Prostate gland (tissue), 2 donors: ENCODE data around the gene HIVEP3. TPM values are rescaled to one million over a fixed set of nuclear protein-coding genes. Genes with fewer than 3 reads are reported as not detected.

Experiments used
- DNase-seq: peaks from one replicate; pipeline ENCODE4 v3.0.0-alpha.2; 2019; ENCODE audit warnings: low spot score
- H3K27ac ChIP-seq, 2 donors: fragments of 200-600 bp; sonication (generic); 2 replicates each; pipeline ENCODE4 v1.5.1; 2017 to 2019
- H3K27me3 ChIP-seq: fragments of 200-600 bp; sonication (generic); replicated peaks from 2 replicates; pipeline ENCODE4 v1.5.1; 2019; ENCODE audit not compliant: insufficient read depth
- H3K36me3 ChIP-seq, 2 donors: fragments of 200-600 bp; sonication (generic); 1 replicate in 1 of 2; 2 replicates in 1 of 2; pipeline versions ENCODE4 v1.5.1 to v1.8.1; 2017 to 2019
- H3K4me1 ChIP-seq: fragments of 200-600 bp; sonication (generic); replicated peaks from 2 replicates; pipeline ENCODE4 v1.5.1; 2019
- H3K4me3 ChIP-seq, 2 donors: fragments of 200-600 bp; sonication (generic); 2 replicates each; pipeline ENCODE4 v1.5.1; 2017 to 2019
- H3K9me3 ChIP-seq: fragments of 200-600 bp; sonication (generic); 2 replicates; pipeline ENCODE4 v1.5.1; 2017
- CTCF ChIP-seq, 4 experiments: fragments of 200-600 bp in 2 of 4; fragments of 450-650 bp in 2 of 4; sonication (generic) in 2 of 4; IDR thresholded peaks; 1 replicate in 3 of 4; 2 replicates in 1 of 4; pipeline ENCODE4 v1.5.1; 2016 to 2019; ENCODE audit warnings: antibody characterized with exemption in 4 of 4, mild to moderate bottlenecking in 2 of 4, moderate library complexity in 2 of 4
- POLR2A ChIP-seq: fragments of 450-650 bp; IDR thresholded peaks from one replicate; pipeline ENCODE4 v1.6.1; 2016; ENCODE audit warnings: antibody characterized with exemption, mild to moderate bottlenecking
- POLR2AphosphoS5 ChIP-seq: sonication (generic); formaldehyde crosslinking; IDR thresholded peaks from one replicate; pipeline ENCODE4 v1.6.1; 2017; ENCODE audit warnings: antibody characterized with exemption
- WGBS: methylation state at CpG from one replicate; pipeline ENCODE4 v1.1.5; 2018; 5-methylcytosine and 5-hydroxymethylcytosine counted together
- intact Hi-C: fragments of 100-400 bp; cut with DNase I; formaldehyde crosslinking; loops from one replicate; pipeline ENCODE4 v1.14.2; 2022
- total RNA-seq, 2 donors: library from RNA; depleted of rRNA; stranded (reverse); fragments of >200 nt; gene quantifications; one replicate each; pipeline ENCODE4 v1.1.0, GENCODE V29; 2016

HIVEP3 gene
- total RNA-seq, 2 donors from 2014 or later, result 9.3 to 11.2 TPM

- 93% methylated on average over 5 of the region's 5 CpGs for WGBS
- intact Hi-C loops, result no loop called here
- Histone ChIP-seq H3K36me3 (no peaks in the 10 kb centered on the region), H3K4me3 (no peak overlapping the region), H3K9me3 (no peaks in the 10 kb centered on the region), H3K27me3 (no peaks in the 10 kb centered on the region), H3K4me1 (no peaks in the 10 kb centered on the region), H3K27ac (no peak overlapping the region)
- no peak for DNase-seq
- no peak for TF ChIP-seq POLR2A
- TF ChIP-seq CTCF (IDR thresholded peaks at IDR 0.05), result no peak
- no peak for TF ChIP-seq POLR2AphosphoS5
Observed at GRCh38 chr1:41566274-41566885, 352.3 kb downstream of the HIVEP3 start.

- no peak for TF ChIP-seq POLR2AphosphoS5
- no peak for TF ChIP-seq POLR2A
- no peak for TF ChIP-seq CTCF (IDR thresholded peaks at IDR 0.05)
- H3K9me3 ChIP-seq, result no peaks in the 10 kb centered on the region
- H3K27me3 ChIP-seq, result no peaks in the 10 kb centered on the region
- H3K4me1 ChIP-seq, result no peaks in the 10 kb centered on the region
- intact Hi-C loops, result no loop called here
- no peak overlapping the region for H3K27ac ChIP-seq
- H3K36me3 ChIP-seq, result no peaks in the 10 kb centered on the region
- DNase-seq, result no peak
- 90% methylated on average over 9 of the region's 9 CpGs for WGBS
- no peak overlapping the region for H3K4me3 ChIP-seq
Observed at GRCh38 chr1:41564741-41565475, 353.8 kb downstream of the HIVEP3 start.

- H3K27ac ChIP-seq, result no peak overlapping the region
- no peaks in the 10 kb centered on the region for H3K9me3 ChIP-seq
- no peak for DNase-seq
- intact Hi-C loops, result no loop called here
- H3K4me1 ChIP-seq, result no peaks in the 10 kb centered on the region
- TF ChIP-seq POLR2AphosphoS5 (no peak), CTCF (IDR thresholded peaks at IDR 0.05) (no peak), POLR2A (no peak)
- no peaks in the 10 kb centered on the region for H3K27me3 ChIP-seq
- H3K36me3 ChIP-seq, result no peaks in the 10 kb centered on the region
- H3K4me3 ChIP-seq, result no peak overlapping the region
Observed at GRCh38 chr1:41562328-41562727, 356.4 kb downstream of the HIVEP3 start.

GRCh38 chr1:41560931-41561330, 357.8 kb downstream of the HIVEP3 start:
- no peak for DNase-seq
- H3K27ac ChIP-seq, result no peak overlapping the region
- intact Hi-C loops, result no loop called here
- no peaks in the 10 kb centered on the region for H3K27me3 ChIP-seq
- no peak for TF ChIP-seq POLR2A
- no peak for TF ChIP-seq CTCF (IDR thresholded peaks at IDR 0.05)
- TF ChIP-seq POLR2AphosphoS5, result no peak
- H3K4me1 ChIP-seq, result no peaks in the 10 kb centered on the region
- H3K9me3 ChIP-seq, result no peaks in the 10 kb centered on the region
- H3K4me3 ChIP-seq, result no peak overlapping the region
- WGBS, result 92% methylated on average over 1 of the region's 1 CpG
- H3K36me3 ChIP-seq, result no peaks in the 10 kb centered on the region

- no peak for TF ChIP-seq POLR2AphosphoS5
- TF ChIP-seq CTCF (IDR thresholded peaks at IDR 0.05), result no peak
- Histone ChIP-seq H3K27me3 (no peaks in the 10 kb centered on the region), H3K4me3 (no peak overlapping the region), H3K4me1 (no peaks in the 10 kb centered on the region), H3K36me3 (no peaks in the 10 kb centered on the region), H3K27ac (no peak overlapping the region), H3K9me3 (no peaks in the 10 kb centered on the region)
- DNase-seq, result no peak
- intact Hi-C loops, result no loop called here
- WGBS, result 82% methylated on average over 5 of the region's 5 CpGs
Observed at GRCh38 chr1:41560496-41560895, 358.2 kb downstream of the HIVEP3 start.
